HTR-8/SVneo (cell line): ENCODE measurements around the gene TANC1.
A peak's percentile ranks its signal among the peaks of the same experiment; 100 is the strongest.

Source experiments
- DNase-seq: peaks from one replicate; pipeline ENCODE4 v3.0.0; 2011; ENCODE audit warnings: low spot score, mixed read lengths; ENCODE audit not compliant: insufficient read length
- FAIRE-seq: peaks from 2 replicates; lab custom pipeline; 2011; peaks lifted over from hg19 to GRCh38; lab: Jason Lieb, UNC

Gene TANC1

GRCh38 chr2:158968396-158969161 lies at the start of gene TANC1:
TANC1 (plus strand) TSS chr2:158968640; CDS start chr2:159065911, 97,271 bp downstream.
- peak; percentile 83 for FAIRE-seq

GRCh38 chr2:158921599-158922408 lies 46.6 kb upstream of the TANC1 start:
- FAIRE-seq (no peak), DNase-seq (no peak)

More at GRCh38 chr2:158968396-158969161, at the start of gene TANC1:
- DNase-seq, result peak; percentile 78

GRCh38 chr2:158922601-158923000 lies 45.8 kb upstream of the TANC1 start:
- no peak for FAIRE-seq

GRCh38 chr2:158923180-158923594 lies 45.3 kb upstream of the TANC1 start:
- peak; percentile 17 for DNase-seq
- no peak for FAIRE-seq

More at GRCh38 chr2:158922601-158923000, 45.8 kb upstream of the TANC1 start:
- no peak for DNase-seq

GRCh38 chr2:158923641-158924040 lies 44.8 kb upstream of the TANC1 start:
- no peak for DNase-seq
- no peak for FAIRE-seq

GRCh38 chr2:158926478-158926948 lies 41.9 kb upstream of the TANC1 start:
- no peak for DNase-seq
- FAIRE-seq, result no peak

- no peak for DNase-seq
- no peak for FAIRE-seq
Measured at GRCh38 chr2:158928515-158928914, 39.9 kb upstream of the TANC1 start.

- FAIRE-seq, result no peak
- DNase-seq, result no peak
Measured at GRCh38 chr2:158928965-158929364, 39.5 kb upstream of the TANC1 start.

- FAIRE-seq, result no peak
- DNase-seq, result peak; percentile 51
Measured at GRCh38 chr2:158931572-158931971, 36.9 kb upstream of the TANC1 start.

- FAIRE-seq, result no peak
- DNase-seq, result no peak
Measured at GRCh38 chr2:158932131-158932645, 36.3 kb upstream of the TANC1 start.

- no peak for DNase-seq
- FAIRE-seq, result no peak
Measured at GRCh38 chr2:158934170-158934569, 34.3 kb upstream of the TANC1 start.

GRCh38 chr2:158935617-158936016 lies 32.8 kb upstream of the TANC1 start:
- FAIRE-seq, result no peak
- no peak for DNase-seq

GRCh38 chr2:158936978-158937377 lies 31.5 kb upstream of the TANC1 start:
- FAIRE-seq, result peak; percentile 20

GRCh38 chr2:158940356-158940755 lies 28.1 kb upstream of the TANC1 start:
- DNase-seq (no peak), FAIRE-seq (no peak)

More at GRCh38 chr2:158936978-158937377, 31.5 kb upstream of the TANC1 start:
- peak; percentile 75 for DNase-seq

GRCh38 chr2:158943973-158944372 lies 24.5 kb upstream of the TANC1 start:
- DNase-seq, result no peak
- FAIRE-seq, result no peak

- DNase-seq (no peak), FAIRE-seq (no peak)
Measured at GRCh38 chr2:158948964-158949699, 19.3 kb upstream of the TANC1 start.

GRCh38 chr2:158953454-158953853 lies 15.0 kb upstream of the TANC1 start:
- FAIRE-seq (no peak), DNase-seq (no peak)

- peak; percentile 75 for DNase-seq
Measured at GRCh38 chr2:158953926-158954763, 14.3 kb upstream of the TANC1 start.

GRCh38 chr2:158955842-158956365 lies 12.5 kb upstream of the TANC1 start:
- FAIRE-seq, result no peak
- DNase-seq, result no peak

More at GRCh38 chr2:158953926-158954763, 14.3 kb upstream of the TANC1 start:
- FAIRE-seq, result no peak
